NCI-H146 (cell line): ENCODE data around the gene SLC7A10.

ENCODE experiments used
- DNase-seq: peaks from one replicate; lab custom pipeline; 2025; lab: John Stamatoyannopoulos, UW

Gene SLC7A10

GRCh38 chr19:33254245-33254824 is 28.7 kb upstream of the SLC7A10 start:
- no peak for DNase-seq

- no peak for DNase-seq
Observed at GRCh38 chr19:33252971-33253370, 27.3 kb upstream of the SLC7A10 start.

DNA sequence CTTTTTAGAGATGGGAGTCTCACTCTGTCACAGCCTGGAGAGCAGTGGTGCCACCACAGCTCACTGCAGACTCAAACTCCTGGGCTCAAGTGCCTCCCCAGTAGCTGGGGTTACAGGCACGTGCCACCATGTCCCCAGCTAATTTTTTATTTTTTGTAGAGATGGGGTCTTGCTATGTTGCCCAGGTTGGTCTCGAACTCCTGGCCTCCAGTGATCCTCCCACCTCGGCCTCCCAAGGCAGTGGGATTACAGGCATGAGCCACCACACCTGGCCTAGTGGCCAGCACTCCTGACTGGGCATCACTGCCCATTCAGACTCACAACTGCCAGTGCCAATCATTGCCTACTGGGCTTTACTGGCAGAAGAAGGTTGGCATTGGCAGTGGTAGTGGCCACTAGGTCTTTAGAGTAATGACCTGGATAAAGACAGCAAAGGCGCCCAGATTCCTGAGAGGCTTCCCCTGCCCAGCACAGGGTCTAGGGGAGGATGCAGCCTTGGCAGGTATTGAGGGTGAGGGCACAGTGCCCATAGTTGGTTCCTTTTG is 26.8 kb upstream of the SLC7A10 start:
- no peak for DNase-seq

DNA sequence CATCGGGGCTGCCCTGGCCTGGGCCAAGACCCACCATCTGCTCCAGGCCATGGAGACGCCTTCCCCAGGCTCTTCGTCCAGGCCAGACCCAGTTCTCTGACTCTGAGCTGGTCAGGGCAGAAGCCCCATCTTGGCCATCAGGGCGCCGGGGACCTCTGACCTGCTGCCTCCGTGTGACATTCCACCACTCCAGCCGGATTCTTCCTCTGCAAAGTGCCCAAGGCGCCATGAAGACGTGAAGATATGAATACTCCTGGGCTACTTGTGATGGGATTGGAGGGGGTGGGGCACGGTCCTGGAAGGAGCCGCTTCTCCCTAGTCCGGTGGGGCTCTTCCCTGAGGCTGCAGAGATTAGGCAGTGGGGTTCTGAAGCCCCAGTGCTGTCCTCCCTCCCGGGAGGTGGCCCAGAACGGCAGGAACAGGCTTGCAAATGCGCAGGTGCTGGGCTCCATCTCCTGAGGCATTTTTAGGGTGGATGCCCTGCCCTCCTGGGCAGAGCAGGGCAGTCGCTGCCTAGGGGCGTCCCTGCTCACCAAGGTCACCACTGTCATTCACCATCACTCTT is 26.0 kb upstream of the SLC7A10 start:
- no peak for DNase-seq

DNA sequence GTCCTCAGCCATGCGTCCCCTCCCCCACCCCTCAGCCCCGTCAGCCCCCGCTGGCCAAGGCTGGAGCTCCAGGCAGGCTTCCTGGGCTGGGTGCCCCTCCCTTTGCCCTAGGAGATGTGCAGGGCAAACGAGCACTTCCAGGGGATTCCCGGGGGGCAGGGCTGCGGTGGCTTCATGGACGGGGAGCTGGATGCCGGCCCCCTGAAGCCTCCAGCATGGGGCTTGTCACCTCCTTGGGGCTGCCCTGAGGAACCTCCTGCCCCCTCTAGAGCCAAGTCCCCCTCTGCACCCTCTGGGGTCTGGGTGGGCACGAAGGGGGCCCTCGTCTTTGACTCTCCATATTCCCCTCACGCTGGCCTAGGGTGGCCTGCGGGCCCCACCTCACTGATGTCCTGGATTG is 25.4 kb upstream of the SLC7A10 start:
- no peak for DNase-seq

DNA sequence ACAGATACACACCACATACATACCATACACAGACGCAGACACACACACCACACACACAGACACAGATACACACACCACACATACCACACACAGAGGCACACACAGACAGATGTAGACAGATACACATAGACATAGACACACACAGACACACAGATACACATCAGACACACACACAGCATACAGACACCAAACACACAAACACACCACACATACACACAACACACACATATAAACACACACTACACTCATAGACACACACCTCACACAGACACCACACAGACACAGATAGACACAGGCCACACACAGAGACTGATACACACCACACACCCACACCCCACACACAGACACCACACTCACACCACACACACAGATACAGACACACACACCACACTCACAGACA is 24.9 kb upstream of the SLC7A10 start:
- no peak for DNase-seq

- DNase-seq = no peak
Observed at GRCh38 chr19:33249740-33250366, 24.2 kb upstream of the SLC7A10 start.

DNA sequence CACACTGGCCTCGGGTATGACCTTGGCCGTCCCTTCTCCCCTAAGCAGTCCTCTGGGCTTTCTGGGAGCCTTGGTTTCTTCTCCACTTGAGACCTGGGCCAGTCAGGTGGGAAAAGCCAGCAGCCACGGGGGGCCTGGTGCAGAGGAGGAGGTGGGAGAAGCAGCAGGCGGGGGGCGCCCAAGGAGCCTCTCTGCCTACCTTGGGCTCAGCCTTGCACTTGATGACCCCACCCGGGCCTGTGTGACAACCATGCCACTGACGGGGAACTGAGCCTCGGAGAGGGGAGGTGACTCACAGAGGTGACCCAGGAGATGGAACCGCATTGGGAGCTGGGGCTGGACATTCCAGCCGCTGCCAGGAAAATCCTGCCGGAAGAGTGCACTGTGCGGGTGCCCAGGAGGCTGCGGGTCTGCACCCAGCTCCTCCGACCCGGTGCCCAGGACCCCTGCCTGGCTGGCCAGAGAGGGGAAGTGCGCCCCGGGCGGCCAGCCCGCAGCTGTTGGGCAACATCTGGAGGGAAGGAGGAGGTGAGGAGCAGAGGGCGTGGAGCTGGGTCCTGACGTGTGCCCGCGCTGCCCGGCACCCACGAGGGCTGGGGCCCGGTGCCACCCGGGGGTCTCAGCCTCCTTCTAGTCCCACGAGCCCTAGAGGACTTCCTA is 23.4 kb upstream of the SLC7A10 start:
- DNase-seq = no peak

DNA sequence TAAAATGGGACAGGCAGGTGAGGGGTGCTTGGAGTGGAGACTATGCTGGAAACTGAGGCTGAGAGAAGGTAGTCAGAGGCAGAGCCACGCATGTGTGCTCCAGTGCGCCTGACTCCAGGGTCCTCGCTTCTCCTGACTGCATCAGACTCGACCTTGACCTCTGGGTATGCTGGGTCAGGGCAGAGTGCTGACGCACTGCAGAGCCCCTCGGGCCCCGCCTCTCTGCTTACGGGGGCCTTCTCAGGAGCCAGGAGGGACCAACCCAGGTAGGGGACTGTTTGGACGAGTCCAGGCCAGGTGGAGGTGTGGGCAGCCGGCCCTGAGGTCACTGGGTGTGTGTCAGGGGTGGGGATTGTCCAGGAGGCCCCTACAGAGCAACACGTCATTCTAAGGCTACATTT is 22.9 kb upstream of the SLC7A10 start:
- DNase-seq = no peak

DNA sequence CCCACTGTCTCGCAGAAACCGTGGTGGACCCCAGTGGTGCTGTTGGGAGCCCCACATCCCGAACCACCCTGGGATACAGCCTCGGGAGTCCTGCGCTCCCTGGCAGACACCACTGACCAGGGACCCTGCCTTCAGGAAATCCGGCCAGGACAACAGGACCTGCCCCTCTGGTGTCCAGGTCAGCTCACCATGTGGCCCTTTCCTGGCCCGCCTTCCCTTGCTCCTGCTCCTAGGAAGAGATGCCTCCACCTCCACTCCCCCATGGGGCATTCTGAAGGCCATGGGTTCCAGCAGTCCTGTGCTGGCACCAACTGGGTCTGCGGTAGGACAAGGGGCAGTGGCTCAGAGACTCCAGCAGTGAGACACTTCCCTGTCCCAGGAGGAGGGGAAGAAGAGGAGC is 22.5 kb upstream of the SLC7A10 start:
- no peak for DNase-seq

DNA sequence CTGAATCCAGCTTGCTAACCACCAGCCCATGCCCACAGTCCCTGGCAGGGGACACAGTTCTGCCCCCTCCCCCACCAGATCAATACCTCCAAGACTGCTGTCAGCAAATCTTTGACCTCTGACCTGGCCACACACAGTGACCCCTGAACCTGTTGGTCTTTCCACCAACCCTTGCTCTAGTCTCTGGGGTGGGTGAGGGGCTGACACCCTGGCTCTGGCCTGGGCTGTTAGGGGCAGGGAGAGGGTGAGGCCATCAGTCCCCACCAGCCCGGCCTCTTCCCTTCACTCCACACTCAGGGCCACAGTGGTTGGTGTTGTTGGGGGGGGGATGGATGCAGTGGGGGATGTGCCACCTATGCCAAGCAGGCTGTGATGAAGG is 21.8 kb upstream of the SLC7A10 start:
- DNase-seq = no peak

GRCh38 chr19:33246709-33247440 is 21.2 kb upstream of the SLC7A10 start:
- no peak for DNase-seq

GRCh38 chr19:33245948-33246708 is 20.5 kb upstream of the SLC7A10 start:
- DNase-seq = no peak

- DNase-seq = no peak
Observed at GRCh38 chr19:33242911-33243310, 17.3 kb upstream of the SLC7A10 start.

DNA sequence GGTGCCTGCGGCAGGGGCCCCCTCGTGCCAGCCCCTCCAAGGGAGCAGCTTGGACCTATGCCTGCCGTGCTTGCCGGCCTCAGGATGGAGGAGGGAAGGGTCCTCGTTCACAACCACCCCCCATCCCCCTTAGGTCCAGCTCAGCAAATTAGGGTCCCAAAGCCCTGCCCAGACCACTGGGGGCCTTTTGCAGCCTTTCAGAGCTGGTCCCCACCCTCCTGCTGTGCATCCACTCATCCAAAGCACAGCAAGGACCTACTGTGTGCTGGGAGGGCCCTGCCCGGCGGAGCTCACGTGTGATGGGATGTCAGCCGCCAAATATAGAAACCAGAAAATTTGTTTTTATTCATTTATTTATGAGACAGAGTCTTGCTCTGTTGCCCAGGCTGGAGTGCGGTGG is 16.5 kb upstream of the SLC7A10 start:
- no peak for DNase-seq

DNA sequence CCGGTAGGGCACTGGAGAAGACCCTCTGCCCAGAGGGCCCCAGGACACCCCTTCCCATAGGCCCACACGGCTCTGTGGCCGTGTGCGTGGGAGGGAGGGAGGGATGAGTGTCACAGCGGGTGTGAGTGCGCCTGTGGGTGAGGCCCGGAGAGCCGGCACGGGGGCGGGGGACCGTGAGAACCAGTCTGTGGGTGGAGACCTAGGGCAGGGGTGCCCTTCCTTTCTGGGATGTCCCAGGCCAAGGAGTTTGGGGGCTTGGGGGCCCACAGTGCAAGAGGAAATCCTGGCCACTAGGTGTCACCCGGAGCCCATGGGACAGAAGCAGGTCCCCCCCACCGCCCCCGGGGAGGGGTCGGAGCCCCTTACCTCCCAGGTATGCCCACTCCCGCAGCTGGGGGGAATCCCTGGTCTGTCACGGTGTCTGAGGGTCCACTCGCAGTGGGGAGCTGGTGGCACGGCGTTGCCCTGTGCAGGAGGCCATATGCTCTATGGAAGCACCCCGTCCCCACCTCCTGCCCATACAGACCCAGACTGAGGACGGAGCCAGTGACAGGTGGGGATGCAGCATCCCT is 16.0 kb upstream of the SLC7A10 start:
- DNase-seq = no peak

DNA sequence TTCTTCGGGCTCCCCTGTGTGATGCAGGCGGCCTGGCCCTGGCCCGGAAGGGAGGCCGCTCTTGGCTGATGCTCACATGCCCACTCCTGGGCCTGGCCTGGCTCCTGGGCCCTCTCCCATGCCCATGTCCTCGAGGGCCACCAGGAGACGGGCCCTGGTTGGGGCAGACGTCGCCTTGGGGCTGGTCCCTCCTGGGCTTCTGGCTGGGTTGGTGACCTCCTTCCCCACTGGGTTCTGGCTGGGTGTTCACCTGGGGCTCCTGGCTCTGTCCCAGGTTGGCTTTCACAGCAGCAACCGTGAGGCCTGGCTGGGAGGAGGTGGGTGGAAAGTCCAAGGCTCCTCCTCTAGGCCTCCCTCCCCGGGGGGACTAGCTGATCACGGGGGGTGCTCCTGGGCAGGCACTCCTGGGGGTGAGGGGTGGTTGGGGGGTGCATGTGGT is 15.5 kb upstream of the SLC7A10 start:
- DNase-seq = no peak

GRCh38 chr19:33240181-33240771 is 14.6 kb upstream of the SLC7A10 start:
- no peak for DNase-seq

DNA sequence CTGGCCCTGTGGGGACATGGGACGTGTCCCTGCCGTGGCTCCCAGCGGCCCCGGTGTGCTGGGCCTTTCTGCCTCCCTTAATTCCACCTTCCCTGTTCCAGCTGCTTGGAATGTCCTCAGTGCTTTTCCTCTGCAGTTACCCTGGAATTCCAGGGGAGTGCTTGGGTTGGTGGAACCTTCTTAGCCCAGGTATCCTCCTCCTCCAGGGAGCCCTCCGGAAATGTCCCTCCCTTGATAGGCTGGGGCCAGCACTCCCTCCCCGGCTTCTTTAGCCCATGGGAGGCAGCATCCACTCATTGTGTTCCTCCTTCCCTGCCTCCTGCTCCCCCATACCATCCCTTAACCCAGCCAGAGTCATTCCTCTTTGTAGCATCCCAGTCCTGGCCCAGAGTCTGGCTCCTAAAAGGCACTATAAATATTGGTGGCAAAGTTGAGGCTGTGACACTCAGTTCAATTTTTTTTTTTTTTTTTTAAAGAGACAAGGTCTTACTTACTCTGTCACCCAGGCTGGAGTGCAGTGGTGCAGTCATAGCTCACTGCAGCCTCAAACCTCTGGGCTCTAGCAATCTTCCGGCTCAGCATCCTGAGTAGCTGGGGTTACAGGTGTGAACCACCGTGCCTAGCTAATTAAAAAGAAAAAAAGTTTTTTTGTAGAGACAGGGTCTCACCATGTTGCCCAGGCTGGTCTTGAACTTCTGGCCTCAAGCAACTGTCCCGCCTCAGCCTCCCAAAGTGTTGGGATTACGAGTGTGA is 13.7 kb upstream of the SLC7A10 start:
- no peak for DNase-seq

GRCh38 chr19:33238481-33239149 is 13.0 kb upstream of the SLC7A10 start:
- no peak for DNase-seq
